GM18867 (cell line): ENCODE data around the gene SNX17.

Experiments
- ATAC-seq: cut with Tn5 transposase; IDR thresholded peaks from one replicate; pipeline ENCODE4 v1.9.1; 2021; ENCODE audit warnings: mild to moderate bottlenecking, moderate library complexity; ENCODE audit not compliant: unreplicated experiment

The SNX17 gene

DNA sequence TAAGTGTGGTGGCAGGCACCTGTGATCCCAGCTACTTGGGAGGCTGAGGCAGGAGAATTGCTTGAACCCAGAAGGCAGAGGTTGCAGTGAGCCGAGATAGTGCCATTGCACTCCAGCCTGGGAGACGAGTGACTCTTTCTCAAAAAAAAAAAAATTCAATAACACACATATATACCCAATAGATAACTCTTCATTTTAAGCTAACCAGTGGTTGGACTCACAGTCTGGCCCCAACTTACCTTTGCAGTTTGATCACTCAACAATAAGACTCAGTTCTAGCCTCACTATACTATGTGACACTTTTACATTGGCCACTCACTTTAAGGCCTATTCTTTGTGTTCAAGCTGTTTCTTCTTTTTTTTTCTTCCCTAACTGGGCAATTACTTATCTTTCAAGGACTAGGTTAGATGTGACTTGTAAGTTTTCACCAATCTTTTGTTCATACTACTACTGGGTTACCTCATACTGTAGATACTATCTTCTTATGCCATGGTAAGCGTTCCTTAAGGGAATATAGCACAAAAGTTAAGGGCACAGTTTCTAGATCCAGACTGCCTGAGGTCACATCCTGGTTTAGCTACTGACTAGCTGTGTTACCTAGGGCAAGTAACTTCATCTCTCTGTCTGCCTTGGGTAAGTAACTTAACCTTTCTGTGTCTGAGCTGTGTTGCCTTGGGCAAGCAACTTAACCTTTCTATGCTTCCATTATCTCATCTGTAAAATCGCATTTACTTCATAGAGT lies 7.6 kb upstream of the SNX17 start:
- no peak for ATAC-seq

DNA sequence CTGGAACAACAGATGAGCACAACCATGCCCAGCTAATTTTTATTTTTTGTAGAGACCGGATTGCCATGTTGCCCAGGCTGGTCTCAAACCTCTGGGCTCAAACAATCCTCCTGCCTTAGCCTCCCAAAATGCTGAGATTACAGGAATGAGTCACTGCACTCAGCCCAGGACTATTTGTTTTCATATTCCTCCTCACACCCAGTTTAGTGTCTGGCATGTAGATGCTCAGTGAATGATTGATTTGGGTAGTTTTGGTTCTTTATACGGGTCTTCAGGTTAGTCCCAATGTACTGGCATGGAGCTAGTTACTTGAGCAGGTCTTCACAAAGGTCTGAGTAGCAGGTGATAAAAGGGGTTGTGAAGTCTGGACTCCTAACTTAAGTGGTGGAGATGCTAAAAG lies 6.5 kb upstream of the SNX17 start:
- ATAC-seq, result no peak

DNA sequence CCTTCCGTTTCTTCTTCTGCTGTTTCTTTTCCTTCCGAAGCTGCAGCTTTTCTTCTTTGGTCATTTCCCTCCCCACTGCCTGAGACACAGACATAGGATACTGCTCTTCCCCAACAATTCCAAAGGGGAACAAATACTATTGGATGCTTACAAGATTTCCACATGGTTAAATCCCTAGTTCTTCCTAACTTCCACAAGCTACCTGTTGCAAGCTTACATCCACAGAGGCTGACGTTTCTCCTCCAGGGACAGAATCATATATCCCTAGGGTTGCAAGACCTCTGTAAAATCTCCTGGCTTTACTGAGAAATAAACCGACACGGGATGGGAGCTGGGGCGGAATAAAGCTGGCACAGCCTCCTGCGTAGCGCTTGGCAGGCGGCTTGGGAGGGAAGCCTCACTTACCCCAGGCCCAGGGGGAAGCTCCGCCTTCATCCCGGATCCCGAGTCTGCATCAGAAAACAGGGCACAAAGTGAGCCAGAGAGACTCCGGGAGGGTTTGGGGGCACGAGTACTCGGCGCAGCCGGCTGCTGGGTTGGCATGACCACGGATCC lies 868 bp upstream of the SNX17 start:
- ATAC-seq, result peak; percentile 10

DNA sequence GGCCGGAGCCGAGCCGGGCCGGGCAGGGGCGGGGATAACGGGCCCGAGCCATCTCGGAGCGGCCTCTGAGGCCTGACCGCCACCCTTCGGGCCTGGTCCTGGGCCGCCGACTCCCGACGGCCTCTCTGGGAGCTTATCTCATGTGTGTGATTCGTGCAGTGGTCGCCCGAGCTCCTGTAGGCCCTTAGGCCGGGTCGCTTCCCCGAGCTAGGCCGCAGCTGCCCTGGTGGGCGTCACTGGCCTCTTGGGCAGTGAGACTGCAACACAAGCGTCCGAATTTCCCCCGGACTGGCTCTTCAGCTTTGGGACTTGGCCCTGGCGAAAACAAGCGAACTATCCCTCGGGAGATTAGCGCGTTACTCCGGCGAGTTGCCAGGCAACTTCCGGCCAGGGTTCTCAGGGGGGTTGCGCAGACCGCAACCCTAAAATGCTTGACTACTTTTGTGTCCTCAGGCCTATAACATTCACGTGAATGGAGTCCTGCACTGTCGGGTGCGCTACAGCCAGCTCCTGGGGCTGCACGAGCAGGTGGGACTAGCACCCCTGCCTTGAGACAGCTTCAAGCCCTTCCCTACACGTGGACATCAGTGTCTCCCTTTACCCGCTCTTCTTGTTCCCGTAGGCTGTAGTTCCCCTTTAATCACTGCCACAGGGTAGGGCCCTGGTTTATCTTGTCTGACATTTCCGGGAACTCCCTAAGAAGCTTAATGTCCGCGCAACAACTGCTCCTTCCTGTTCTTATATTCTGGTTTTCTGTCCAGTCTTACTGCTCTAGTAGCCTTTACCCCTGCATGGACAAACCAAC lies 602 bp downstream of the SNX17 start:
- ATAC-seq, result peak; percentile 26

DNA sequence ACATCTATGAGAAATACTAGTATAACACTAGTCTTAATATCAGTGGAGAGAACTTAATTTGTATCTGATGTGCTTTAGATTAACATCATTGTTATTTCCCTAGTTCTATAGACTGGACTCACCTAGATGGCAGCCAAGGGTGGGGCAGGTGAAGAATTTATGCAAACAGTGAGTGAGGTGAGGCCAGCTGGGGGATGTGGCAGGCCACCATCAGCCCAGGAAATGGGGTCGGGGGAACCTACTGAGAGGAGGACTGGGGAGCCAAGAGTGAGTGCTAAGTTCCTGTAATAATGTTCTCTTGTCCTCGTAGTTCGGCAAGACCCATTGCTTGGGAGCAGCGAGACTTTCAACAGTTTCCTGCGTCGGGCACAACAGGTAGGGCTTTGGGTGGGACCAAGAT lies 2.5 kb downstream of the SNX17 start:
- ATAC-seq, result no peak

DNA sequence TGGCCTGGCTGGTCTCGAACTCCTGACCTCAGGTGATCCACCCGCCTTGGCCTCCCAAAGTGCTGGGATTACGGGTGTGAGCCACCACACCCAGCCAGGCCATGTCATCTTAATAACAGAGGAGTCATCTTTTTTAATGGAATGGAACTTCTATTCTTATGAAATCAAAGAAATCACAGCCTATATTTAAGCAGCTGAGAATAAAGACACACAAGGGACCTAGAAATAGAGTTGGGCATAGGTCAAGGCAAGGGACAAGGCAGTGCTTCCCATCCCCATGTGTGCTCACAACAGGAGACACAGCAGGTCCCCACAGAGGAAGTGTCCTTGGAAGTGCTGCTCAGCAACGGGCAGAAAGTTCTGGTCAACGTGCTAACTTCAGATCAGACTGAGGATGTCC lies 3.2 kb downstream of the SNX17 start:
- ATAC-seq, result no peak

DNA sequence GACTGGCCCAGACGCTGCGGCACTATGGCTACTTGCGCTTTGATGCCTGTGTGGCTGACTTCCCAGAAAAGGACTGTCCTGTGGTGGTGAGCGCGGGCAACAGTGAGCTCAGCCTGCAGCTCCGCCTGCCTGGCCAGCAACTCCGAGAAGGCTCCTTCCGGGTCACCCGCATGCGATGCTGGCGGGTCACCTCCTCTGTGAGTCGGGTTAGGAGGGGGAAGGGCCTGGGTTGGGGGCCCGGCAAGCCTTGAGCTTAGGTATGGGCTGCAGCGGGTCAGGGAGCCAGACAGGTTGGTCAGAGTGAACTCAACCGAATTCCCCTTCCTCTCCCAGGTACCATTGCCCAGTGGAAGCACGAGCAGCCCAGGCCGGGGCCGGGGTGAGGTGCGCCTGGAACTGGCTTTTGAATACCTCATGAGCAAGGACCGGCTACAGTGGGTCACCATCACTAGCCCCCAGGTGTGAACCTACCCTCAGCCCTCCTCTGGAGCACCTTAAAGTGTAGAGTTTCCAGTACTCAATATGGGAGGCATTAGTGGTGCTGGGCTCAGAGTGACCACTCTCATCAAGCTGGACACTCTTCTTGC lies 5.2 kb downstream of the SNX17 start:
- no peak for ATAC-seq

DNA sequence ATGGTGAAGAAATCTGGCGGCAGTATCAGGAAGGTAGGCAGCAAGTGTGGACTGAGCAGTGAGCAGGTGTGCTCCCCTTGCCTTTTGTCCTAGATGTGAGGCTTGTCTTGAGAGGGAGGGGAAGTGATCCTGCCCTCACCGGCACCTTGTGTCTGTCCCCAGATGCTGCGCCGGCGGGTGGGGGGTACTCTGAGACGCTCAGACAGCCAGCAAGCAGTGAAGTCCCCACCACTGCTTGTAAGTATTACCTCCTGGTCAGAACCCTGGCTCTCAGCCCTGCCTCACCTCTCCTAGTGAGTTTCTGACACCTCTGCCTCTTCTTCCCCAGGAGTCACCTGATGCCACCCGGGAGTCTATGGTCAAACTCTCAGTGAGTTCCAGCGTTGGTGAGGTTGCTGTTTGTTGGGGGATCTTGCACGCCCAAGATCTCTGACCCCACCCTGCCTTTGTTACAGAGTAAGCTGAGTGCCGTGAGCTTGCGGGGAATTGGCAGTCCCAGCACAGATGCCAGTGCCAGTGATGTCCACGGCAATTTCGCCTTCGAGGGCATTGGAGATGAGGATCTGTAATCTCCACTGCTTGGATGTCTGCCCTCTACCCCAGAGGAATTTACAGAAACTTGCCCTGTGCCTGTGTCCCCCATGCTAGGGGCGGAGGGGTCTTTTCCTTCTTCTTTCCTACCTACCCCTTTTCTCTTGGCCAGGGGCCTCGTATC lies 5.9 kb downstream of the SNX17 start:
- no peak for ATAC-seq

DNA sequence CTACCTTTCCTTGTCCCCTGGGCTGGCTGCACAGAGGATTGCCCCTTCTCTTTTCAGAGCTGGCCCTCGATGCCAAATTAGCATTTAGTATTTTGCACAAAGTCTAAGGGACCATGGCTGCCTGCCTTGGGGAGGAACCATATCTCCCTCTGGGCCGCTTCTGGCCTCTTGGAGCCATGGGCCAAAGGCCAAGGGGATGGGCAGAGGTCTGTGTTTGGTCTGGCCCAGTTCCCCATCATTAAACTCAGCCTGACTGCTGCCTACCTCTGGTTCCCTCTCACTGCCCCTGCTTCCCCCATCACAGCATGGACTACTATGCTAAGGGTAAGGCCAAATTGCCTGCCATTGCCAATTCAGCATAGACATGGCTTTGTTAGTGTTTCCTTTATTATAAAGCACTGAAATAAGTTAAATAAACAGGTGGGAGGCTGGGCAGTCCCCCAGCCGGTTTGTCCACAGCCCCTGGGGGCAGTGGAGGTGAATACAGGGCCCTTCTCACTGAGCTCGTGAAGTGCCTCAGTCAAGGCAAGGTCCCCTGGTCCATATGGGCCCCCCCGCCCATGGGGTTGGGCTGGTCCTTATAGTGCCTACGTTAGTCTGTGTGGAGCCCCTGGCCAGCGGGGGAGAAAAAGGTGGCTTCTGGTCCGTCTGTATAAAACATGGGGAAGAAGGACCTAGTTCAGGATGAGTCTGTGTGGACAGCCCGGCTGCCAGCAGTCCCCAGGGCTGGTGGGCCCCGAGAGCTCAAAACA lies 6.6 kb downstream of the SNX17 start:
- ATAC-seq, result no peak

DNA sequence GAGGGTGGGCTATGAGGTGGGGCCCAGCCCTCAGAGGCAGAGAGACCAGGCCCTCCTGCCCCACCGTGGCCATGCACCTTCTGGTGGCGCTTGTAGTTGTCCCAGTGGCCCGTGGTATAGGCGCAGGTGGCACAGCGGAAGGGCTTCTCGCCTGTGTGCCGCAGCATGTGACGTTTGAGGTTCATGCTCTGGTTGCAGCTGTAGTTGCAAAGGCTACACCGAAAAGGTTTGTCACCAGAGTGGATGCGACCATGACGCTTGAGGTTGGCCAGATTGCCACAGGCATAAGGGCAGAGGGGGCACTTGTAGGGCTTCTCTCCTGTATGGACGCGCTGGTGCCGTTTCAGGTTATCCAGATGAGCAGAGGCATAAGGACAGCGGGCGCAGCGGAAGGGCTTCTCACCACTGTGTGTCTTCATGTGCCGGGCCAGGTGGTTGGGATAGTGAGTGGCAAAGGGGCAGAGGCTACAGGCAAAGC lies 7.2 kb downstream of the SNX17 start:
- no peak for ATAC-seq

DNA sequence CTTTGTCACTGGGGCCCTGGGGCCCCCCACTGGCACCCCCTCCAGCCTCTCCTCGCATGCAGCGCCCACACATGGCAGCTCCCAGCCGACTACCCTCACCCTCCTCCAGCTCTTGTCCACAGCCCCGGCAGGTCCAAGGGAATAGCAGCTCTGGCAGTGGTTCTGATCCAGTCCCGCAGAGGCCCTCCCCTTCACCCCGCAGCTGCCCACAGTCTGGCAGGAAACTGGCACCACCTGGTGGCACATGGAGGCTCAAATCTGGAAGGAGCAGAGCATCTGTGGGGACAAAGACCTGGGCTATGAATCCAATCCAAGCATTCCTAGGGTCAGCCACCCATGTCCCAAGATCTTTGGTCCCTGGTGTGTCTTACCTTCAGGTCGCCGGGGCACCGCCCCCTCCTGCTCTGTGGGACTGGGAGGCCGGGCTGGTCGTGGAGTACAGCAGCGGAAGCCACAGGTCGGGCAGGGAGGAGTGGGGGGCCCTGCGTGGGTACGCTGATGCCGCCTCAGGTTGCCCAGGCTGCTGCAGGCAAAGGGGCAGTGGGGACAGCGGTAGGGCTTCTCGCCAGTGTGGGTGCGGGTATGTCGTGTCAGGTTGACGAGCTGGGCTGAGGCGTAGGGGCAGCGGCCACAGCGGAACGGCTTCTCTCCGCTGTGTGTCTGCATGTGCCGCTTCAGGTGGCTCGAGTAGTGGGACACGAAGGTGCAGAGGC lies 7.8 kb downstream of the SNX17 start:
- no peak for ATAC-seq

DNA sequence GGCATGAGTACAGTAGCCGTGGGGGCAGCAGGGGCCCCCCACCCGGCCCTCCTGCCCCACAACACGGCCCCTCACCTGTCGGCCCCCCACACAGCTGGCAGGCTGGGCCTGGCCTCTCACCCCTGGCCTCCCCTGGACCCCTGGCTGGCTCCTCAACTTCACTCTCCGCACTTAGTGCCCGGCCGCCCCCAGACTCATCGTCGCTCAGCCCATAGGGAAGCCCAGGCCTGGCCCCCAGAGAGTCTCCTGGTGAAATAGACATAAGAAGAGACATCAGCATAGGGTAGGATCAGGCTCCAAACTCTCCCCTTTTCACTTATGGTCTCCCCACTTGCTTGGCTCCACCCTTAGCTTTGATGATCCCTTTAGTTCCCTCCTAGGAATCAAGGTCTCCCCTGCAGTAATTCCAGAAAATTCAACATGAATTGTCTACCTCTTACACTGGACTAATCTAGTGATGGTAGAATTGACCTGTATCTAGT lies 8.4 kb downstream of the SNX17 start:
- ATAC-seq, result no peak

DNA sequence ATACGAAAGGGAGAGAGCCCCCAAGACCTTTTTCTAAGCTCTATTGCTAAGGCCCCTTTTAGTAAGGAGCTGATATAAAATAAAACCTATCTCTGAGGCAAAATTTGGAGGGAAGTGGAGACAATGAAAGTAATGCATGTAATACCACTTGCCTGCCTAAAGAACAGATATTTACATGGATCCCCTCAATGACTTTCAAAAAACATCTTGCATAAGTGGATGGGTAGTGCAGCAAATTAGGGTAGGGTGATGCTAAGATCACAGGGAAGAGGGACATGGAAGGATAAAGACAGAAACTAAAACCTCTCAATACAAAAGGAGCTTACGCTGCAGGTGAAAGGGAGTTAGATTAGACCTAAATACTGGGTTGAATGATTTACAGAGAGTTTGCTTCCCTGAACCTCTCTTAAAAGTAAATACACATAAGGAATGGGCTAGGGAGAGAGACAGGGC lies 9.0 kb downstream of the SNX17 start:
- ATAC-seq, result no peak

DNA sequence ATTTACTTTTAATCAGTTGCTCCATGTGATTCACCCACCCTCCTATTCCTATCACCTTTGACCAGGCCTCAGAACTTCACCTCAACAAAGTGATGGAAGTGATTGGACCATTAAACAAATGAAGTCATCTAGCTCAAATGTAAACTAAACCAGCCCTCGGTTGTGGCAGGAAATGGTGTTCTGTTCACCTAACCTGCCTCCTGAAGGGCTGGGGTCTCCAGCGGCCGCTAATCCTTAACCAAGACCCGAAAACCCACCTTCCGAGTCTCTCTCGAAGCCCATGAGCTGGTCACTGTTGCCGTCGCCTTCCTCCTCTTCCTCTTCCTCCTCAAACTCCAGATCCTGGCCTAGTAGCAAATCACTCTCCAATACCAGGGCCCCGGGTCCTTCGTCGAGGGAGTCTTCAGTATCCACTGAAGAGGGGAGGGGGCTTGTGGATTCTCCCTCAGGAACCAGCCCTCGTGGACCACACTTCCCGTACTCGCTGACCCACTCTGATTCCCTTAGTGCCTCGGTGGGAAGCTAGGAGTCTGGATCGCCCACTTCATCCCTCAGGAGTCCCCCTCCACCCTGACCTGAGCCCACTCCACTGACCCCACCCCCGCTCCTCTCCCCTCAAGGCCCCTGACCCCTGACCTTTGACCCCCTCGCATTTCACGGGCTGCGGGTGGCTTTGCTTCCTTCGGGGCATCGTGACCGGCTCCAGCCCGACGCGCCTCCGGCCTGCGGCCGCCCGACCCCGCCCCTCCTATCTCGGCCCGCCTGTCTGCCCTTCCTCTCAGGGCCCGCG lies 9.6 kb downstream of the SNX17 start:
- peak; percentile 34 for ATAC-seq

DNA sequence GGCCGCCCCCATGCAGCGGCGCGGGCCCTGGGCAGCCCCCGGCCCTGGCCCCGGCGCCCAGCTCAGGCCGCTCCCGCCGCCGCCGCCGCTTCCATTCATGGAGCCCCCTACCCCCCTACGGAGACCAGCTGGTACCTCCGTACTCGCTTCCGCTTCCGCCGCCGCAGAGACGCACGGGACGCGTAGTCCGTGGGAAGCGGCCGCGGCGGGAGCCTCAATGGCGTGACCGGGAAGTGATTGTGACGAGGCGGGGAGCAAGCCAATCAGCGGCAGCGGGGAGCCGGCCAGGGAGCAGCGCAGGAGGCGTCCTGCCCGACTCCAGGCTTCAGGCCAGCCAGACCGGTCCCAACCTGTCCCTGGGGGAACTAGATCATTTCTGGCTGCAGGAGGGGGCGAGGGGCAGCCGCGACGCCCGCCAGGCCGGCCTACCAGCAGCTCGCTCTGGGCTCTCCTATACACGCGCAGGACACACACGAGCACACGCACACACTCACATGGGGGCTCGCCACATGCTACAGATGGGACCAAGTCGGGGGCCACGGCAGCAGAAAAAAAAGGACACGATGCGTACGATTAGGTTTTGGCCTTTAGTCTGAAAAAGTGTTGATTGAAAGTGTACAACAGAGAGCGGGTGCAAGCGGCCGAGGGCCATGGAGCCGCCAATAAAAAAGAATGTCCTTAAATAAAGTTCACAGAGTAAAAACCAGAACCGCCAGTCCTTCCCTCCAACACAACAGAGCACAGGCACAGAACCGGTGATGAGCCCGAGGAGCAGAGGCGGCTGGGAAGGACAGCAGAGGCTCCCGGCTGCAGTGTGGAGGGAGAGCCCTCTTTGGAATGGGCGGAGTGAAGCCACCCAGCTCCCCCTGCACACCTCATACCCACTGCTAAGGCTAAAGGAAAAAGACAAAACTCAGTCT lies 10.5 kb downstream of the SNX17 start, which contains the start of gene ZNF513:
Gene ZNF513, minus strand, starts transcription at position 109 of the 920 bp plus-strand sequence. CDS start 208 bp downstream, outside the sequence.
- ATAC-seq, result peak; percentile 80

DNA sequence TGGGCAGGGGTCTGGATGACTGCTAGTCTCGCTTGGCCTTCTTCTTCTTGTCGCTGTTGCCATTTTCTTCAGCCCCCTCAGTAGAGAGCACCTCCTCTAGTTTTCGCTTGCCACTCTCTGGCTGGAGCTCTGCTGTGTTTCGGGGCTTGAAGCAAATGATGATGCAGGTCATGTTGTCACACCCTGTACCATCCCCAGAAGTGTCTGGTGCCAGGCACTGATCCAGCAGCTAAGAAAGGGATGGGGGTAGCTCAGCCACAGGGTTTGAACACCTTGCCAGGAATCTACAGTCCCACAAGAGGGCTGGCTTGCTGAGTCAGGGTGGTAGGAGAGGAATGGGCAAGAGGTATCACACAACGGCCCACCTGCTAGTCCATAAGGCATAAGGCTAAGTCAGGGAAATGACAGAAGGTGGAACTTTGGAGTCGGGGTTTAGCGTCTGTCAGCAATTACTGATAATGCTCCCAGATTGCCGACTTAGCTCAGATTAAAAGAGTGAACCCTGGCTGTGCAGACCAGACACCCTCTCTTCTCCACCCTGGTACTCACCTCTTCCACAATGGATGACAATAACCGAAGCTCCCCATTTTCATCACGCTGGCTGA lies 11.3 kb downstream of the SNX17 start:
- ATAC-seq, result no peak
